Osteoblast (primary cell): ENCODE data around the gene MRGPRF. TPM values are rescaled to one million over a fixed set of nuclear protein-coding genes. Genes with fewer than 3 reads are reported as not detected.

Source experiments
- DNase-seq: peaks from one replicate; pipeline ENCODE4 v3.0.0; 2011; ENCODE audit warnings: low spot score, mixed read lengths; ENCODE audit not compliant: insufficient read length; ENCODE audit errors: missing footprints
- H2AFZ ChIP-seq: 2 replicates; pipeline ENCODE4 v1.6.0; 2011; ENCODE audit warnings: mild to moderate bottlenecking, low read length
- H3K27ac ChIP-seq: 2 replicates; pipeline ENCODE4 v1.5.1; 2011; ENCODE audit warnings: mild to moderate bottlenecking, low read depth, low read length, moderate library complexity
- H3K27me3 ChIP-seq: 2 replicates; pipeline ENCODE4 v1.6.0; 2012; ENCODE audit warnings: mild to moderate bottlenecking, control low read depth, inconsistent platforms, low read length, moderate library complexity; ENCODE audit not compliant: insufficient read depth
- H3K36me3 ChIP-seq: 2 replicates; pipeline ENCODE4 v1.5.1; 2011; ENCODE audit warnings: mild to moderate bottlenecking, low read length, control low read depth, moderate library complexity; ENCODE audit not compliant: insufficient read depth
- H3K4me1 ChIP-seq: 2 replicates; pipeline ENCODE4 v1.5.1; 2011; ENCODE audit warnings: mild to moderate bottlenecking, low read length, control low read depth, moderate library complexity; ENCODE audit not compliant: insufficient read depth
- H3K4me2 ChIP-seq: 2 replicates; pipeline ENCODE4 v1.6.0; 2011; ENCODE audit warnings: mild to moderate bottlenecking, low read length; ENCODE audit not compliant: insufficient read depth
- H3K4me3 ChIP-seq: fragments of 200-600 bp; sonication (generic); 3 replicates; pipeline ENCODE4 v1.5.1; 2012; ENCODE audit warnings: mild to moderate bottlenecking, low read length, inconsistent platforms; ENCODE audit not compliant: insufficient read depth
- H3K79me2 ChIP-seq: 2 replicates; pipeline ENCODE4 v1.6.0; 2012; ENCODE audit warnings: mild to moderate bottlenecking, low read length, control low read depth, inconsistent platforms; ENCODE audit not compliant: insufficient read depth
- H3K9me3 ChIP-seq: 2 replicates; pipeline ENCODE4 v1.5.1; 2011; ENCODE audit warnings: low read depth, low read length, control low read depth
- H4K20me1 ChIP-seq: 2 replicates; pipeline ENCODE4 v1.6.0; 2012; ENCODE audit warnings: mild to moderate bottlenecking, low read length, control low read depth; ENCODE audit not compliant: insufficient read depth
- total RNA-seq: library from RNA; depleted of rRNA; stranded (reverse); fragments of >200 nt; gene quantifications from 2 replicates; pipeline ENCODE4 v1.2.3, GENCODE V29; 2012
- TF ChIP-seq, protein P1 (sequence below): IDR thresholded peaks from 2 replicates; pipeline ENCODE4 v1.5.1; 2011; ENCODE audit warnings: mild to moderate bottlenecking, low read depth, low read length, moderate library complexity; ENCODE audit errors: extremely low read depth

Gene MRGPRF
- total RNA-seq, 1 donor, result 39.4 TPM

GRCh38 chr11:68990995-68991780 lies 21.9 kb downstream of the MRGPRF start:
- no peak overlapping the region for H3K4me2 ChIP-seq
- H3K36me3 ChIP-seq, result no peaks in the 10 kb centered on the region
- no peaks in the 10 kb centered on the region for H4K20me1 ChIP-seq
- no peaks in the 10 kb centered on the region for H3K9me3 ChIP-seq
- no peak overlapping the region for H3K4me3 ChIP-seq
- DNase-seq, result peak; percentile 45
- H3K27ac ChIP-seq, result no peak overlapping the region
- H3K4me1 ChIP-seq, result peaks cover 12% of the 10 kb centered on the region
- H3K27me3 ChIP-seq, result peaks cover 21% of the 10 kb centered on the region
- no peaks in the 10 kb centered on the region for H3K79me2 ChIP-seq
- TF ChIP-seq, protein P1, sequence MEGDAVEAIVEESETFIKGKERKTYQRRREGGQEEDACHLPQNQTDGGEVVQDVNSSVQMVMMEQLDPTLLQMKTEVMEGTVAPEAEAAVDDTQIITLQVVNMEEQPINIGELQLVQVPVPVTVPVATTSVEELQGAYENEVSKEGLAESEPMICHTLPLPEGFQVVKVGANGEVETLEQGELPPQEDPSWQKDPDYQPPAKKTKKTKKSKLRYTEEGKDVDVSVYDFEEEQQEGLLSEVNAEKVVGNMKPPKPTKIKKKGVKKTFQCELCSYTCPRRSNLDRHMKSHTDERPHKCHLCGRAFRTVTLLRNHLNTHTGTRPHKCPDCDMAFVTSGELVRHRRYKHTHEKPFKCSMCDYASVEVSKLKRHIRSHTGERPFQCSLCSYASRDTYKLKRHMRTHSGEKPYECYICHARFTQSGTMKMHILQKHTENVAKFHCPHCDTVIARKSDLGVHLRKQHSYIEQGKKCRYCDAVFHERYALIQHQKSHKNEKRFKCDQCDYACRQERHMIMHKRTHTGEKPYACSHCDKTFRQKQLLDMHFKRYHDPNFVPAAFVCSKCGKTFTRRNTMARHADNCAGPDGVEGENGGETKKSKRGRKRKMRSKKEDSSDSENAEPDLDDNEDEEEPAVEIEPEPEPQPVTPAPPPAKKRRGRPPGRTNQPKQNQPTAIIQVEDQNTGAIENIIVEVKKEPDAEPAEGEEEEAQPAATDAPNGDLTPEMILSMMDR, result no peak
- no peak overlapping the region for H2AFZ ChIP-seq

GRCh38 chr11:68989936-68990606 lies 23.0 kb downstream of the MRGPRF start:
- H2AFZ ChIP-seq, result no peak overlapping the region

DNA sequence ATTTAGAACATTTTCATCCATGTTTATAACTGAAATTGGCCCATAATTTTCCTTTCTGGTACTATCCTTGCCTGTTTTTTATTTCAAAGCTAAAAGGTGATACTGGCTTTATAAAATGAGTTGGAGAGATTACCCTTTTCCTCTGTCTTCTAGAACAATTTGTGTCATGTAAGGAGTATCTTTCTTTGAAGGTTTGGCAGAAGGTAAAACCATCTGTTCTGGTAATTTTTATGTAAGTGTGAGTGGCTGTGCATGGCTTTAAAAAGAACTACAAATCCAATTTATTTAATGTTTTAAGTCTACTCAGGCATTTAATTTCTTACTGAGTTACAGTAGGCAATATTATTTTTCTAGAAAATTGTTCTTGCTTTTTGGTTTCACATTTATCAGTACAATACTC lies 24.6 kb downstream of the MRGPRF start:
- no peaks in the 10 kb centered on the region for H3K36me3 ChIP-seq
- peak; percentile 14 for DNase-seq
- no peak overlapping the region for H3K4me2 ChIP-seq
- H3K27ac ChIP-seq, result no peak overlapping the region
- no peaks in the 10 kb centered on the region for H4K20me1 ChIP-seq
- no peaks in the 10 kb centered on the region for H3K79me2 ChIP-seq
- TF ChIP-seq, protein P1, result no peak
- peaks cover 11% of the 10 kb centered on the region for H3K27me3 ChIP-seq
- no peak overlapping the region for H2AFZ ChIP-seq
- H3K4me1 ChIP-seq, result peaks cover 7% of the 10 kb centered on the region
- H3K4me3 ChIP-seq, result no peak overlapping the region
- no peaks in the 10 kb centered on the region for H3K9me3 ChIP-seq

More at GRCh38 chr11:68989936-68990606, 23.0 kb downstream of the MRGPRF start:
- no peaks in the 10 kb centered on the region for H3K9me3 ChIP-seq
- H3K4me3 ChIP-seq, result no peak overlapping the region
- no peak overlapping the region for H3K27ac ChIP-seq
- TF ChIP-seq, protein P1, result no peak
- no peaks in the 10 kb centered on the region for H3K79me2 ChIP-seq
- H4K20me1 ChIP-seq, result no peaks in the 10 kb centered on the region
- DNase-seq, result no peak
- peaks cover 12% of the 10 kb centered on the region for H3K4me1 ChIP-seq
- H3K4me2 ChIP-seq, result no peak overlapping the region
- H3K36me3 ChIP-seq, result no peaks in the 10 kb centered on the region
- peaks cover 21% of the 10 kb centered on the region for H3K27me3 ChIP-seq

DNA sequence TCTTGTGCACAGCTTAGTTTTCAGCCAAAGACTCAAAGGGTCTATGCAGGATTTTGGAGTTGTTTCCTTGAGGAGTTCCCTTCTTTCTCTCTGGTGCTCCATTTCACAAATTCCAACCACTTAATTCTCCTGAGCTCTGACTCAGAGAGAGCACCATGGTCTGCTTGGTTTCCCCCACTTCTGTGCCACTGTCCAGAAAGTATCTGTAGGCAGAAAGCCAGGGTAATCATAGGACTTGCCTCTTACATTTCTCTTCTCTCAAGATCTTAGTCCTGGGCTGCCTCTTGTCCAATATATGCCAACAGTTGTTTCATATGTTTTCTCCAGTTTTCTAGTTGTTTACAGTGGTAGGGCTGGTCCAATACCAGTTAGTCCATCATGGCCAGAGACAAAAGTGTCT lies 25.8 kb downstream of the MRGPRF start:
- Histone ChIP-seq H3K36me3 (no peaks in the 10 kb centered on the region), H3K27ac (no peak overlapping the region), H3K79me2 (no peaks in the 10 kb centered on the region), H3K27me3 (peaks cover 7% of the 10 kb centered on the region), H2AFZ (peak overlapping the region; percentile 51), H3K4me2 (no peak overlapping the region), H3K4me3 (no peak overlapping the region), H4K20me1 (no peaks in the 10 kb centered on the region), H3K4me1 (peaks cover 7% of the 10 kb centered on the region), H3K9me3 (no peaks in the 10 kb centered on the region)
- DNase-seq, result peak; percentile 86
- TF ChIP-seq, protein P1, result no peak
